Endothelial cell of umbilical vein (primary cell): ENCODE data around the gene FILIP1L. TPM values are rescaled to one million over a fixed set of nuclear protein-coding genes. Genes with fewer than 3 reads are reported as not detected.
A peak's percentile ranks its signal among the peaks of the same experiment; 100 is the strongest.

Source experiments
- BruUV-seq: library from RNA; stranded (reverse); fragments of 400-500 nt; replicated peaks from 2 replicates; lab custom pipeline; 2021; lab: Mats Ljungman, UMichigan
- CTCF ChIA-PET: fragments of 300-600, 350-600 bp; sonication (Branson Sonifier 250); formaldehyde crosslinking; loops from one replicate; lab custom pipeline; 2021; ENCODE audit warnings: antibody characterized with exemption, inconsistent platforms; lab: Charles Lee
- POLR2A ChIA-PET: fragments of 300-600, 350-600 bp; sonication (Branson Sonifier 250); formaldehyde crosslinking; loops from one replicate; lab custom pipeline; 2021; ENCODE audit warnings: antibody characterized with exemption, inconsistent platforms; lab: Charles Lee
- DNase-seq: peaks from one replicate; pipeline ENCODE4 v3.0.0-alpha.2; 2011; ENCODE audit warnings: low read depth, low spot score
- FAIRE-seq: peaks from 2 replicates; lab custom pipeline; 2011; peaks lifted over from hg19 to GRCh38; lab: Jason Lieb, UNC
- H2AFZ ChIP-seq: 2 replicates; pipeline ENCODE4 v1.6.0; 2012; ENCODE audit warnings: low read depth, low read length, control low read depth, inconsistent platforms
- H3K27ac ChIP-seq: 2 replicates; pipeline ENCODE4 v1.5.1; 2011; ENCODE audit warnings: low read depth, mild to moderate bottlenecking, control low read depth, low read length, moderate library complexity; ENCODE audit not compliant: insufficient read depth
- H3K27me3 ChIP-seq, 2 experiments: 2 replicates each; pipeline versions ENCODE4 v1.6.0 to v1.6.1; 2011; ENCODE audit warnings: low read length in 2 of 2, mixed read lengths in 1 of 2; ENCODE audit not compliant: control insufficient read depth in 2 of 2, insufficient read depth in 2 of 2
- H3K36me3 ChIP-seq, 2 experiments: 2 replicates in 1 of 2; 3 replicates in 1 of 2; pipeline ENCODE4 v1.5.1; 2011; ENCODE audit warnings: low read length in 2 of 2, mild to moderate bottlenecking in 1 of 2, moderate library complexity in 1 of 2; ENCODE audit not compliant: control insufficient read depth in 2 of 2, insufficient read depth in 2 of 2; ENCODE audit errors: extremely low read depth in 1 of 2
- H3K4me1 ChIP-seq: 3 replicates; pipeline ENCODE4 v1.5.1; 2011; ENCODE audit warnings: mild to moderate bottlenecking, low read length; ENCODE audit not compliant: control insufficient read depth, insufficient read depth; ENCODE audit errors: extremely low read depth
- H3K4me2 ChIP-seq: 2 replicates; pipeline ENCODE4 v1.6.1; 2011; ENCODE audit warnings: low read length, control low read depth, mixed read lengths; ENCODE audit not compliant: insufficient read depth
- H3K4me3 ChIP-seq, 3 experiments: fragments of 200-600 bp in 1 of 3; sonication (generic), shearing (Covaris generic) in 1 of 3; replicated peaks in 1 of 3; 2 replicates each; pipeline ENCODE4 v1.5.1; 2011 to 2016; ENCODE audit warnings: control low read depth in 3 of 3, low read length in 3 of 3, mild to moderate bottlenecking in 2 of 3, inconsistent platforms in 1 of 3, low read depth in 1 of 3, moderate library complexity in 1 of 3; ENCODE audit not compliant: insufficient read depth in 1 of 3
- H3K79me2 ChIP-seq: 2 replicates; pipeline ENCODE4 v1.6.0; 2012; ENCODE audit warnings: low read length, inconsistent platforms; ENCODE audit not compliant: control insufficient read depth, insufficient read depth
- H3K9ac ChIP-seq: replicated peaks from 2 replicates; pipeline ENCODE3; 2011; ENCODE audit warnings: low read length, control low read depth; ENCODE audit not compliant: insufficient read depth; ENCODE audit errors: extremely low read depth
- H3K9me1 ChIP-seq: replicated peaks from 3 replicates; pipeline ENCODE4 v1.6.0; 2011; ENCODE audit warnings: mild to moderate bottlenecking, low read length; ENCODE audit not compliant: control insufficient read depth, insufficient read depth; ENCODE audit errors: extremely low read depth
- H3K9me3 ChIP-seq: replicated peaks from 2 replicates; pipeline ENCODE4 v1.5.1; 2012; ENCODE audit warnings: low read length, inconsistent platforms; ENCODE audit not compliant: control insufficient read depth, insufficient read depth
- H4K20me1 ChIP-seq: replicated peaks from 2 replicates; pipeline ENCODE3; 2011; ENCODE audit warnings: mild to moderate bottlenecking, low read length; ENCODE audit not compliant: control insufficient read depth, insufficient read depth; ENCODE audit errors: extremely low read depth
- EZH2 ChIP-seq: IDR thresholded peaks from 2 replicates; pipeline ENCODE4 v1.6.1; 2012; ENCODE audit warnings: borderline replicate concordance, low read depth, mild to moderate bottlenecking, moderate library complexity, low read length, inconsistent platforms; ENCODE audit not compliant: severe bottlenecking
- FOS ChIP-seq: IDR thresholded peaks from 2 replicates; pipeline ENCODE4 v1.6.1; 2011; ENCODE audit warnings: mild to moderate bottlenecking, low read length, moderate library complexity, borderline replicate concordance; ENCODE audit not compliant: insufficient read depth
- GATA2 ChIP-seq: IDR thresholded peaks from 2 replicates; pipeline ENCODE4 v1.7.0; 2011; ENCODE audit warnings: low read depth, mild to moderate bottlenecking, moderate library complexity, mixed read lengths, low read length; ENCODE audit not compliant: insufficient read length, insufficient read depth
- MYC ChIP-seq: IDR thresholded peaks from one replicate; pipeline ENCODE4 v1.6.1; 2011; ENCODE audit warnings: mild to moderate bottlenecking, low read depth, low read length
- POLR2A ChIP-seq: IDR thresholded peaks from 2 replicates; pipeline ENCODE4 v1.6.1; 2012; ENCODE audit warnings: low read depth, mild to moderate bottlenecking, control low read depth, low read length
- POLR2AphosphoS5 ChIP-seq: IDR thresholded peaks from 2 replicates; pipeline ENCODE4 v1.6.1; 2012; ENCODE audit warnings: low read depth, mild to moderate bottlenecking, control low read depth, low read length, moderate library complexity; ENCODE audit not compliant: insufficient read depth
- dilution Hi-C: fragments of 300-500 bp; cut with MboI; formaldehyde crosslinking; loops from one replicate; pipeline ENCODE4 v1.15.0; 2019; ENCODE audit warnings: low sequenced_read_pairs; ENCODE audit not compliant: extremely low pct_ligation_motif_present
- intact Hi-C: fragments of 100-400 bp; cut with micrococcal nuclease; formaldehyde crosslinking; loops from one replicate; pipeline ENCODE4 v1.10.0; 2022
- polyA plus RNA-seq, 4 experiments: library from polyadenylated mRNA; depleted of rRNA in 3 of 4; stranded (reverse) in 3 of 4; unstranded in 1 of 4; fragments of >200 nt; gene quantifications; 2 replicates each; pipeline versions ENCODE4 v1.2.1 to v1.2.3, GENCODE V29; 2011 to 2012; ENCODE audit warnings: missing spikeins in 1 of 4
- total RNA-seq: library from RNA; stranded (reverse); gene quantifications from 2 replicates; pipeline ENCODE4 v1.2.3, GENCODE V29; 2021
- TF ChIP-seq, protein P1 (sequence below), 2 donors: IDR thresholded peaks; 1 replicate in 1 of 2; 2 replicates in 1 of 2; pipeline ENCODE4 v1.5.1; 2011; ENCODE audit warnings: low read length in 2 of 2, mild to moderate bottlenecking in 2 of 2, moderate library complexity in 2 of 2, control low read depth in 1 of 2, inconsistent platforms in 1 of 2, low read depth in 1 of 2; ENCODE audit not compliant: insufficient read depth in 1 of 2; ENCODE audit errors: extremely low read depth in 1 of 2

The FILIP1L gene
- total and polyA plus RNA-seq, 2 donors (not counting 3 experiments of a cell fraction or from before 2014, with no cell fraction given), result 26.0 to 29.9 TPM

DNA sequence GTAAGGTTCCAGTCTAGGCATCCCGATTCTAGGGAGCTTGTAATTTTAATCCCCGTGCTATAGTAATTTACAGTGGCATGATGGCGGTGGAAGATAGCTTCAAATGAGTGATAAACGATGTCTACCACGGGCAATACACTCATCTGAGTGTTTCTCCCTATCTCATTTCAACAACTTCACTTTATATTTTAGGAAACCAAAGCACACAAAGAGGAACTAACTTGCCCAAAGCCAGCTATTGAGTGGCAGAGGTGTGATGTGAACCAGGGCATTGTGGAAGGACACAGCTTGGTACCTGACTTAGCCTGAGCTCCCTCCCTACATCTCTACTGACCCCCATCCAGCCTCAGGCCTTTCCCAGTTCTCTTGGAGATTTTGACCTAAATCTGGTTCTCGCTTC is 16.9 kb upstream of the FILIP1L start:
- no peak for FAIRE-seq
- BruUV-seq, result no TSS peak
- dilution Hi-C loops, result no loop called here

DNA sequence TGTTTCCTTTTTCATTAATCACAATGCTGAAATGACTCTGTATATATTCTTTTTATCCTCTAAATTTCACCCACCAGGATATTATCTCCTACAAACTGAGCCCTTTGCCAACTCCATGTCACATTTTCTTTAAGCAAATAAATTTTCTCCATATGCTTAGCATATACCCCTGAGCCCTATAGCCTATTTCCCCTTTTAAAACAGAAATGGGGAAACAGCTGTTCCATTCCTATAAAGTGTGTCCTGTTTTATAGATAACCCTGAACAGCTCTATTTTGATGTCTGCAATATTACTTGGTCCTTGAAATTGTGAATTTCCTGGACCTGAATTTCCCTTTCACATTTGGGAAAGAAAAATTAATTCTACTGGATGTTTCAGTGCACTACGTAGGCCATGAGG is 15.6 kb upstream of the FILIP1L start:
- no peaks in the 10 kb centered on the region for H3K27me3 ChIP-seq
- dilution Hi-C loops (no loop called here), intact Hi-C loops (no loop called here)
- H4K20me1 ChIP-seq, result no peaks in the 10 kb centered on the region
- TF ChIP-seq POLR2A, result no peak
- H3K79me2 ChIP-seq, result no peaks in the 10 kb centered on the region
- no peak overlapping the region for H3K27ac ChIP-seq
- peaks cover 16% of the 10 kb centered on the region for H3K4me1 ChIP-seq
- FAIRE-seq, result no peak
- ChIA-PET POLR2A (no interaction called here), CTCF (interaction anchor here (1.7 to 2.4 kb wide), 2 partner anchors 34 to 61 kb away, joined by 4 to 9 read pairs; no protein-coding TSS in a partner anchor)
- no peak overlapping the region for H3K4me3 ChIP-seq
- no peak overlapping the region for H3K4me2 ChIP-seq
- H3K9me1 ChIP-seq, result no peaks in the 10 kb centered on the region
- no peaks in the 10 kb centered on the region for H3K36me3 ChIP-seq
- no peaks in the 10 kb centered on the region for H3K9me3 ChIP-seq
- no peak overlapping the region for H3K9ac ChIP-seq
- DNase-seq, result peak; percentile 59
- no peak overlapping the region for H2AFZ ChIP-seq
- no TSS peak for BruUV-seq

More for the DNA sequence above, 16.9 kb upstream of the FILIP1L start:
- intact Hi-C loops, result no loop called here
- peaks cover 3% of the 10 kb centered on the region for H3K4me1 ChIP-seq
- no peak overlapping the region for H3K27ac ChIP-seq
- H3K4me2 ChIP-seq, result no peak overlapping the region
- CTCF ChIA-PET, result interaction anchor here (1.1 to 2.4 kb wide), 4 partner anchors 33 to 288 kb away, joined by 3 to 9 read pairs (median 4); no protein-coding TSS in a partner anchor
- no peak overlapping the region for H3K4me3 ChIP-seq
- no peaks in the 10 kb centered on the region for H4K20me1 ChIP-seq
- no peak overlapping the region for H3K9ac ChIP-seq
- no peak overlapping the region for H2AFZ ChIP-seq
- no peaks in the 10 kb centered on the region for H3K9me1 ChIP-seq
- no peaks in the 10 kb centered on the region for H3K36me3 ChIP-seq
- no peaks in the 10 kb centered on the region for H3K9me3 ChIP-seq
- H3K27me3 ChIP-seq, result no peaks in the 10 kb centered on the region
- H3K79me2 ChIP-seq, result no peaks in the 10 kb centered on the region
- POLR2A ChIA-PET, result no interaction called here
- TF ChIP-seq POLR2AphosphoS5 (no peak), MYC (no peak), GATA2 (no peak), EZH2 (no peak), FOS (no peak), POLR2A (no peak)
- TF ChIP-seq, protein P1, sequence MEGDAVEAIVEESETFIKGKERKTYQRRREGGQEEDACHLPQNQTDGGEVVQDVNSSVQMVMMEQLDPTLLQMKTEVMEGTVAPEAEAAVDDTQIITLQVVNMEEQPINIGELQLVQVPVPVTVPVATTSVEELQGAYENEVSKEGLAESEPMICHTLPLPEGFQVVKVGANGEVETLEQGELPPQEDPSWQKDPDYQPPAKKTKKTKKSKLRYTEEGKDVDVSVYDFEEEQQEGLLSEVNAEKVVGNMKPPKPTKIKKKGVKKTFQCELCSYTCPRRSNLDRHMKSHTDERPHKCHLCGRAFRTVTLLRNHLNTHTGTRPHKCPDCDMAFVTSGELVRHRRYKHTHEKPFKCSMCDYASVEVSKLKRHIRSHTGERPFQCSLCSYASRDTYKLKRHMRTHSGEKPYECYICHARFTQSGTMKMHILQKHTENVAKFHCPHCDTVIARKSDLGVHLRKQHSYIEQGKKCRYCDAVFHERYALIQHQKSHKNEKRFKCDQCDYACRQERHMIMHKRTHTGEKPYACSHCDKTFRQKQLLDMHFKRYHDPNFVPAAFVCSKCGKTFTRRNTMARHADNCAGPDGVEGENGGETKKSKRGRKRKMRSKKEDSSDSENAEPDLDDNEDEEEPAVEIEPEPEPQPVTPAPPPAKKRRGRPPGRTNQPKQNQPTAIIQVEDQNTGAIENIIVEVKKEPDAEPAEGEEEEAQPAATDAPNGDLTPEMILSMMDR (IDR thresholded peaks at IDR 0.05; ENCODE audit: extremely low read depth in 1 of 2, insufficient read depth in 1 of 2, low read depth in 1 of 2, low read length in 2 of 2), result no peak
- no peak for DNase-seq
